H9 (cell line): ENCODE measurements around the gene CACNA2D4. TPM values are rescaled to one million over a fixed set of nuclear protein-coding genes. Genes with fewer than 3 reads are reported as not detected.

Source experiments
- DNase-seq: peaks from one replicate; pipeline ENCODE4 v3.0.0-alpha.2; 2017
- H2AFZ ChIP-seq: one replicate; pipeline ENCODE4 v1.6.1; 2013; ENCODE audit warnings: mild to moderate bottlenecking, low read length, control low read depth, moderate library complexity
- H2AK5ac ChIP-seq: 2 replicates; pipeline ENCODE4 v1.6.1; 2013; ENCODE audit warnings: low read length, control low read depth, mixed read lengths; ENCODE audit not compliant: insufficient read length
- H2BK120ac ChIP-seq: one replicate; pipeline ENCODE4 v1.6.1; 2013; ENCODE audit warnings: low read depth, mild to moderate bottlenecking, low read length, control low read depth, inconsistent platforms; ENCODE audit not compliant: poor library complexity, severe bottlenecking
- H2BK12ac ChIP-seq: 2 replicates; pipeline ENCODE4 v1.6.1; 2013; ENCODE audit warnings: low read length, control low read depth, mixed read lengths, low read depth; ENCODE audit not compliant: insufficient read length
- H2BK15ac ChIP-seq: 2 replicates; pipeline ENCODE4 v1.6.1; 2013; ENCODE audit warnings: low read depth, low read length, control low read depth
- H2BK20ac ChIP-seq: one replicate; pipeline ENCODE4 v1.6.1; 2013; ENCODE audit warnings: low read depth, mild to moderate bottlenecking, low read length, control low read depth, inconsistent platforms; ENCODE audit not compliant: poor library complexity, severe bottlenecking
- H2BK5ac ChIP-seq: 2 replicates; pipeline ENCODE4 v1.6.1; 2013; ENCODE audit warnings: low read length, control low read depth, mixed read lengths; ENCODE audit not compliant: insufficient read length
- H3K14ac ChIP-seq: 2 replicates; pipeline ENCODE4 v1.6.1; 2013; ENCODE audit warnings: low read length, control low read depth; ENCODE audit not compliant: insufficient read depth
- H3K18ac ChIP-seq: 2 replicates; pipeline ENCODE4 v1.6.1; 2013; ENCODE audit warnings: low read depth, mild to moderate bottlenecking, mixed read lengths, low read length, control low read depth; ENCODE audit not compliant: insufficient read length
- H3K23ac ChIP-seq: 2 replicates; pipeline ENCODE4 v1.6.1; 2013; ENCODE audit warnings: low read length, control low read depth, mixed read lengths, low read depth; ENCODE audit not compliant: insufficient read length
- H3K23me2 ChIP-seq: 2 replicates; pipeline ENCODE4 v1.6.1; 2013; ENCODE audit warnings: low read depth, mild to moderate bottlenecking, mixed read lengths, low read length, control low read depth; ENCODE audit not compliant: insufficient read length, poor library complexity, severe bottlenecking
- H3K27ac ChIP-seq: 2 replicates; pipeline ENCODE4 v1.5.1; 2013; ENCODE audit warnings: low read length, control low read depth, mixed read lengths, low read depth; ENCODE audit not compliant: insufficient read length
- H3K27me3 ChIP-seq: 2 replicates; pipeline ENCODE4 v1.6.1; 2013; ENCODE audit warnings: low read length, control low read depth, inconsistent platforms; ENCODE audit not compliant: insufficient read depth
- H3K4ac ChIP-seq: 2 replicates; pipeline ENCODE4 v1.6.1; 2013; ENCODE audit warnings: low read depth, mild to moderate bottlenecking, control low read depth, inconsistent platforms, low read length, moderate library complexity
- H3K4me1 ChIP-seq: 2 replicates; pipeline ENCODE4 v1.6.1; 2013; ENCODE audit warnings: low read length, control low read depth, inconsistent platforms; ENCODE audit not compliant: insufficient read depth
- H3K4me2 ChIP-seq: 2 replicates; pipeline ENCODE4 v1.6.1; 2013; ENCODE audit warnings: low read length, control low read depth, mixed read lengths; ENCODE audit not compliant: insufficient read length, insufficient read depth
- H3K56ac ChIP-seq: 2 replicates; pipeline ENCODE4 v1.6.1; 2013; ENCODE audit warnings: low read depth, mild to moderate bottlenecking, mixed read lengths, low read length, control low read depth; ENCODE audit not compliant: insufficient read length
- H3K79me1 ChIP-seq: 2 replicates; pipeline ENCODE4 v1.6.1; 2013; ENCODE audit warnings: low read depth, mild to moderate bottlenecking, moderate library complexity, low read length, control low read depth, inconsistent platforms; ENCODE audit not compliant: insufficient read depth, poor library complexity, severe bottlenecking
- H3K79me2 ChIP-seq: 2 replicates; pipeline ENCODE4 v1.6.1; 2013; ENCODE audit warnings: low read length, control low read depth, inconsistent platforms; ENCODE audit not compliant: insufficient read depth
- H3K9ac ChIP-seq: 2 replicates; pipeline ENCODE4 v1.6.1; 2013; ENCODE audit warnings: low read length, control low read depth, mixed read lengths; ENCODE audit not compliant: insufficient read length; ENCODE audit errors: extremely low read depth
- H3K9me3 ChIP-seq: one replicate; pipeline ENCODE4 v1.6.1; 2013; ENCODE audit warnings: low read depth, low read length, inconsistent platforms; ENCODE audit not compliant: control insufficient read depth
- H3T11ph ChIP-seq: one replicate; pipeline ENCODE4 v1.6.1; 2013; ENCODE audit warnings: mild to moderate bottlenecking, low read length, control low read depth, inconsistent platforms
- H4K20me1 ChIP-seq: one replicate; pipeline ENCODE4 v1.6.1; 2013; ENCODE audit not compliant: control insufficient read depth, insufficient read length, insufficient read depth
- H4K5ac ChIP-seq: 2 replicates; pipeline ENCODE4 v1.6.1; 2013; ENCODE audit warnings: low read depth, mild to moderate bottlenecking, mixed read lengths, low read length, control low read depth; ENCODE audit not compliant: insufficient read length
- H4K8ac ChIP-seq: replicated peaks from 2 replicates; pipeline ENCODE4 v1.6.1; 2013; ENCODE audit warnings: low read length, control low read depth, mixed read lengths, low read depth; ENCODE audit not compliant: insufficient read length
- H4K91ac ChIP-seq: 2 replicates; pipeline ENCODE4 v1.6.1; 2013; ENCODE audit warnings: low read depth, mild to moderate bottlenecking, moderate library complexity, mixed read lengths, low read length, control low read depth; ENCODE audit not compliant: insufficient read length
- H3K27ac Mint-ChIP-seq, 3 experiments: 2 replicates in 2 of 3; 3 replicates in 1 of 3; pipeline ENCODE4 v1.8.0; 2020 to 2021; ENCODE audit warnings: mixed read lengths in 3 of 3, mild to moderate bottlenecking in 1 of 3, moderate library complexity in 1 of 3
- H3K27me3 Mint-ChIP-seq: 2 replicates; pipeline ENCODE4 v1.8.0; 2021; ENCODE audit warnings: low read depth, mild to moderate bottlenecking, moderate library complexity, mixed read lengths
- H3K36me3 Mint-ChIP-seq, 3 experiments: 2 replicates in 2 of 3; 3 replicates in 1 of 3; pipeline ENCODE4 v1.8.0; 2020 to 2021; ENCODE audit warnings: low read depth in 3 of 3, mixed read lengths in 3 of 3; ENCODE audit not compliant: insufficient read depth in 1 of 3
- H3K4me1 Mint-ChIP-seq, 2 experiments: 2 replicates each; pipeline ENCODE4 v1.8.0; 2020; ENCODE audit warnings: mixed read lengths in 2 of 2
- H3K4me3 Mint-ChIP-seq, 2 experiments: 2 replicates in 1 of 2; 3 replicates in 1 of 2; pipeline ENCODE4 v1.8.0; 2020 to 2021; ENCODE audit warnings: mild to moderate bottlenecking in 2 of 2, mixed read lengths in 2 of 2, moderate library complexity in 1 of 2
- H3K9me3 Mint-ChIP-seq, 2 experiments: 2 replicates in 1 of 2; 3 replicates in 1 of 2; pipeline ENCODE4 v1.8.0; 2020; ENCODE audit warnings: mild to moderate bottlenecking in 2 of 2, mixed read lengths in 2 of 2, moderate library complexity in 1 of 2
- CTCF ChIP-seq: fragments of 200-600 bp; sonication (generic); conservative IDR thresholded peaks from 3 replicates; pipeline ENCODE4 v1.8.0; 2021; ENCODE audit warnings: antibody characterized with exemption, mild to moderate bottlenecking
- WGBS: extraction: QIAGEN DNeasy Blood & Tissue Kit; methylation state at CpG from one replicate; pipeline ENCODE4 v1.1.7; 2013; ENCODE audit warnings: missing lambda C conversion rate, low lambda C conversion rate, mixed read lengths; ENCODE audit not compliant: insufficient read length; ENCODE audit errors: extremely low coverage; 5-methylcytosine and 5-hydroxymethylcytosine counted together
- total RNA-seq: library from RNA; stranded (reverse); gene quantifications from 2 replicates; pipeline ENCODE4 v1.2.1, GENCODE V29; 2021

CACNA2D4 gene
- total RNA-seq, 1 experiment from 2014 or later: 0.79 TPM

- Histone ChIP-seq H3K23me2 (no peaks in the 10 kb centered on the region), H4K5ac (no peak overlapping the region), H2BK20ac (no peak overlapping the region), H4K8ac (no peak overlapping the region), H4K20me1 (no peaks in the 10 kb centered on the region), H3K4me1 (no peaks in the 10 kb centered on the region), H3K79me2 (no peaks in the 10 kb centered on the region), H3K27me3 (no peaks in the 10 kb centered on the region), H3K9me3 (no peaks in the 10 kb centered on the region), H3T11ph (no peak overlapping the region), H3K18ac (no peak overlapping the region), H2AK5ac (no peak overlapping the region), H2BK5ac (no peak overlapping the region), H2BK12ac (no peak overlapping the region), H3K9ac (no peak overlapping the region), H3K79me1 (no peaks in the 10 kb centered on the region), H4K91ac (no peak overlapping the region), H2BK120ac (no peak overlapping the region), H3K4me2 (no peak overlapping the region), H2AFZ (no peak overlapping the region), H3K23ac (no peak overlapping the region), H3K56ac (no peak overlapping the region), H3K14ac (no peak overlapping the region), H3K27ac (no peak overlapping the region), H2BK15ac (no peak overlapping the region), H3K4ac (no peak overlapping the region)
- no peaks in the 10 kb centered on the region for H3K4me1 Mint-ChIP-seq
- no peak overlapping the region; a peak in 1 of 5 replicates for H3K4me3 Mint-ChIP-seq
- H3K36me3 Mint-ChIP-seq: no peaks in the 10 kb centered on the region
- H3K27me3 Mint-ChIP-seq: peaks cover 4% of the 10 kb centered on the region
- no peaks in the 10 kb centered on the region for H3K9me3 Mint-ChIP-seq
- DNase-seq: peak; percentile 27
- no peak overlapping the region for H3K27ac Mint-ChIP-seq
- no peak for TF ChIP-seq CTCF
- WGBS: no CpG with 5 or more reads among the region's 3 CpGs
These were observed 63.2 kb downstream of the CACNA2D4 start for GRCh38 chr12:1855241-1855640.
